Measurements from ENCODE around the gene TUBB1. TPM values are rescaled to one million over a fixed set of nuclear protein-coding genes. Genes with fewer than 3 reads are reported as not detected.

TUBB1 gene
- total and polyA plus RNA-seq, 2 of the 13 experiments (the other 11 are each of a cell fraction or from before 2014, with no cell fraction given), result 0.11 to 57.6 TPM

- TF ChIP-seq, protein P1, sequence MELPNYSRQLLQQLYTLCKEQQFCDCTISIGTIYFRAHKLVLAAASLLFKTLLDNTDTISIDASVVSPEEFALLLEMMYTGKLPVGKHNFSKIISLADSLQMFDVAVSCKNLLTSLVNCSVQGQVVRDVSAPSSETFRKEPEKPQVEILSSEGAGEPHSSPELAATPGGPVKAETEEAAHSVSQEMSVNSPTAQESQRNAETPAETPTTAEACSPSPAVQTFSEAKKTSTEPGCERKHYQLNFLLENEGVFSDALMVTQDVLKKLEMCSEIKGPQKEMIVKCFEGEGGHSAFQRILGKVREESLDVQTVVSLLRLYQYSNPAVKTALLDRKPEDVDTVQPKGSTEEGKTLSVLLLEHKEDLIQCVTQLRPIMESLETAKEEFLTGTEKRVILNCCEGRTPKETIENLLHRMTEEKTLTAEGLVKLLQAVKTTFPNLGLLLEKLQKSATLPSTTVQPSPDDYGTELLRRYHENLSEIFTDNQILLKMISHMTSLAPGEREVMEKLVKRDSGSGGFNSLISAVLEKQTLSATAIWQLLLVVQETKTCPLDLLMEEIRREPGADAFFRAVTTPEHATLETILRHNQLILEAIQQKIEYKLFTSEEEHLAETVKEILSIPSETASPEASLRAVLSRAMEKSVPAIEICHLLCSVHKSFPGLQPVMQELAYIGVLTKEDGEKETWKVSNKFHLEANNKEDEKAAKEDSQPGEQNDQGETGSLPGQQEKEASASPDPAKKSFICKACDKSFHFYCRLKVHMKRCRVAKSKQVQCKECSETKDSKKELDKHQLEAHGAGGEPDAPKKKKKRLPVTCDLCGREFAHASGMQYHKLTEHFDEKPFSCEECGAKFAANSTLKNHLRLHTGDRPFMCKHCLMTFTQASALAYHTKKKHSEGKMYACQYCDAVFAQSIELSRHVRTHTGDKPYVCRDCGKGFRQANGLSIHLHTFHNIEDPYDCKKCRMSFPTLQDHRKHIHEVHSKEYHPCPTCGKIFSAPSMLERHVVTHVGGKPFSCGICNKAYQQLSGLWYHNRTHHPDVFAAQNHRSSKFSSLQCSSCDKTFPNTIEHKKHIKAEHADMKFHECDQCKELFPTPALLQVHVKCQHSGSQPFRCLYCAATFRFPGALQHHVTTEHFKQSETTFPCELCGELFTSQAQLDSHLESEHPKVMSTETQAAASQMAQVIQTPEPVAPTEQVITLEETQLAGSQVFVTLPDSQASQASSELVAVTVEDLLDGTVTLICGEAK (IDR thresholded peaks at IDR 0.05), result no peak
- TF ChIP-seq, protein P1 (CRISPR knock-in tag; IDR thresholded peaks at IDR 0.05), result peak; percentile 90
- TF ChIP-seq FOXP1 (IDR thresholded peaks at IDR 0.05) (no peak), FOXP1 (CRISPR knock-in tag; IDR thresholded peaks at IDR 0.05) (no peak), ZBTB38 (CRISPR knock-in tag; IDR thresholded peaks at IDR 0.05) (no peak), ZNF34 (CRISPR knock-in tag; IDR thresholded peaks at IDR 0.05; ENCODE audit: borderline replicate concordance) (0 out of 2 replicates have a peak, but pooled peaks have one; percentile 60), MNT (IDR thresholded peaks at IDR 0.05) (no peak), CHD4 (IDR thresholded peaks at IDR 0.05; ENCODE audit: borderline replicate concordance, low read length) (no peak), ZBTB42 (CRISPR knock-in tag; IDR thresholded peaks at IDR 0.05) (no peak), SRSF9 (IDR thresholded peaks at IDR 0.05; ENCODE audit: borderline replicate concordance, insufficient read depth, low read depth, low read length, poor library complexity, severe bottlenecking) (no peak), ZNF768 (CRISPR knock-in tag; IDR thresholded peaks at IDR 0.05) (0 out of 2 replicates have a peak, but pooled peaks have one; percentile 47), ZFP36L2 (CRISPR knock-in tag; IDR thresholded peaks at IDR 0.05) (no peak), ZNF672 (CRISPR knock-in tag; IDR thresholded peaks at IDR 0.05) (no peak), KDM1A (CRISPR knock-in tag; IDR thresholded peaks at IDR 0.05) (no peak), HMGXB4 (CRISPR knock-in tag; IDR thresholded peaks at IDR 0.05; ENCODE audit: borderline replicate concordance in 1 of 2, low read depth in 1 of 2) (peak in 1 of 2 experiments; percentile 70; a peak in 1 of 4 replicates)
- TF ChIP-seq, protein P2, sequence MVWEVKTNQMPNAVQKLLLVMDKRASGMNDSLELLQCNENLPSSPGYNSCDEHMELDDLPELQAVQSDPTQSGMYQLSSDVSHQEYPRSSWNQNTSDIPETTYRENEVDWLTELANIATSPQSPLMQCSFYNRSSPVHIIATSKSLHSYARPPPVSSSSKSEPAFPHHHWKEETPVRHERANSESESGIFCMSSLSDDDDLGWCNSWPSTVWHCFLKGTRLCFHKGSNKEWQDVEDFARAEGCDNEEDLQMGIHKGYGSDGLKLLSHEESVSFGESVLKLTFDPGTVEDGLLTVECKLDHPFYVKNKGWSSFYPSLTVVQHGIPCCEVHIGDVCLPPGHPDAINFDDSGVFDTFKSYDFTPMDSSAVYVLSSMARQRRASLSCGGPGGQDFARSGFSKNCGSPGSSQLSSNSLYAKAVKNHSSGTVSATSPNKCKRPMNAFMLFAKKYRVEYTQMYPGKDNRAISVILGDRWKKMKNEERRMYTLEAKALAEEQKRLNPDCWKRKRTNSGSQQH (CRISPR knock-in tag; IDR thresholded peaks at IDR 0.05; ENCODE audit: low read depth), result no peak
Measured at GRCh38 chr20:59042151-59042795, 23.0 kb downstream of the TUBB1 start, which contains the start of gene PRELID3B (continued).
